Neuronal stem cell (in vitro differentiated cells): ENCODE data around the gene CEMIP.

Experiments used
- DNase-seq: peaks from one replicate; pipeline ENCODE4 v3.0.0-alpha.2; 2013; ENCODE audit warnings: low spot score
- H2AFZ ChIP-seq: one replicate; pipeline ENCODE4 v1.6.1; 2013; ENCODE audit warnings: mild to moderate bottlenecking, low read length, inconsistent platforms
- H2AK5ac ChIP-seq: 2 replicates; pipeline ENCODE4 v1.6.1; 2013; ENCODE audit warnings: low read depth, mild to moderate bottlenecking, inconsistent platforms, low read length, moderate library complexity, mixed read lengths
- H2BK120ac ChIP-seq: 2 replicates; pipeline ENCODE4 v1.6.1; 2013; ENCODE audit warnings: low read depth, mild to moderate bottlenecking, inconsistent platforms, low read length, moderate library complexity, mixed read lengths
- H2BK12ac ChIP-seq: one replicate; pipeline ENCODE4 v1.6.1; 2013; ENCODE audit warnings: low read length, inconsistent platforms
- H2BK15ac ChIP-seq: 2 replicates; pipeline ENCODE4 v1.6.1; 2013; ENCODE audit warnings: mild to moderate bottlenecking, low read length, inconsistent platforms, mixed read lengths
- H2BK5ac ChIP-seq: one replicate; pipeline ENCODE4 v1.6.1; 2013; ENCODE audit warnings: inconsistent platforms, mild to moderate bottlenecking, low read length, moderate library complexity
- H3K14ac ChIP-seq: one replicate; pipeline ENCODE4 v1.6.1; 2013; ENCODE audit warnings: low read length, inconsistent platforms
- H3K18ac ChIP-seq: 2 replicates; pipeline ENCODE4 v1.6.1; 2013; ENCODE audit warnings: low read length, inconsistent platforms
- H3K23ac ChIP-seq: 2 replicates; pipeline ENCODE4 v1.6.1; 2013; ENCODE audit warnings: low read depth, mild to moderate bottlenecking, mixed read lengths, low read length, inconsistent platforms; ENCODE audit not compliant: poor library complexity
- H3K27ac ChIP-seq: replicated peaks from 3 replicates; pipeline ENCODE4 v1.5.1; 2013; ENCODE audit warnings: low read length, inconsistent platforms
- H3K27me3 ChIP-seq, 3 experiments: 2 replicates each; pipeline ENCODE4 v1.6.1; 2013; ENCODE audit warnings: low read length in 3 of 3, mild to moderate bottlenecking in 2 of 3, inconsistent platforms in 1 of 3, low read depth in 1 of 3, mixed read lengths in 1 of 3, moderate library complexity in 1 of 3; ENCODE audit not compliant: control insufficient read depth in 3 of 3, insufficient read depth in 3 of 3
- H3K36me3 ChIP-seq, 2 donors: replicated peaks in 1 of 2; 2 replicates each; pipeline ENCODE4 v1.6.1; 2013; ENCODE audit warnings: low read length in 2 of 2; ENCODE audit not compliant: control insufficient read depth in 2 of 2, insufficient read depth in 2 of 2
- H3K4ac ChIP-seq: 2 replicates; pipeline ENCODE4 v1.6.1; 2013; ENCODE audit warnings: inconsistent platforms, mild to moderate bottlenecking, low read length, moderate library complexity
- H3K4me1 ChIP-seq, 2 donors: 1 replicate in 1 of 2; 2 replicates in 1 of 2; pipeline ENCODE4 v1.6.1; 2013; ENCODE audit warnings: low read length in 2 of 2, low read depth in 1 of 2; ENCODE audit not compliant: control insufficient read depth in 2 of 2, insufficient read depth in 1 of 2
- H3K4me2 ChIP-seq: one replicate; pipeline ENCODE4 v1.6.1; 2013; ENCODE audit warnings: mild to moderate bottlenecking, low read length, inconsistent platforms; ENCODE audit not compliant: insufficient read depth, poor library complexity, severe bottlenecking
- H3K4me3 ChIP-seq, 2 donors: 2 replicates each; pipeline ENCODE4 v1.5.1; 2013; ENCODE audit warnings: low read length in 2 of 2, mild to moderate bottlenecking in 2 of 2, inconsistent platforms in 1 of 2, moderate library complexity in 1 of 2
- H3K79me1 ChIP-seq: one replicate; pipeline ENCODE4 v1.6.1; 2013; ENCODE audit warnings: low read depth, mild to moderate bottlenecking, inconsistent platforms, low read length, moderate library complexity
- H3K9ac ChIP-seq: one replicate; pipeline ENCODE4 v1.6.1; 2013; ENCODE audit warnings: mild to moderate bottlenecking, low read depth, low read length, inconsistent platforms; ENCODE audit not compliant: poor library complexity
- H3K9me3 ChIP-seq, 2 donors: replicated peaks in 1 of 2; 2 replicates each; pipeline versions ENCODE3 to v1.6.1; 2013; ENCODE audit warnings: low read length in 2 of 2, mild to moderate bottlenecking in 2 of 2, inconsistent platforms in 1 of 2, low read depth in 1 of 2, mixed read lengths in 1 of 2, moderate library complexity in 1 of 2; ENCODE audit not compliant: control insufficient read depth in 2 of 2, insufficient read depth in 1 of 2
- H4K8ac ChIP-seq: one replicate; pipeline ENCODE4 v1.6.1; 2013; ENCODE audit warnings: low read depth, mild to moderate bottlenecking, inconsistent platforms, low read length, moderate library complexity
- H4K91ac ChIP-seq: one replicate; pipeline ENCODE4 v1.6.1; 2013; ENCODE audit warnings: low read length, low read depth, mild to moderate bottlenecking, inconsistent platforms; ENCODE audit not compliant: poor library complexity
- WGBS, 2 donors: extraction: QIAGEN DNeasy Blood & Tissue Kit; methylation state at CpG; one replicate each; pipeline ENCODE4 v1.1.7; 2013; ENCODE audit warnings: missing lambda C conversion rate in 2 of 2, mixed read lengths in 1 of 2; ENCODE audit not compliant: insufficient read length in 2 of 2, insufficient replicate concordance in 1 of 2; ENCODE audit errors: extremely low coverage in 2 of 2; 5-methylcytosine and 5-hydroxymethylcytosine counted together

Gene CEMIP

DNA sequence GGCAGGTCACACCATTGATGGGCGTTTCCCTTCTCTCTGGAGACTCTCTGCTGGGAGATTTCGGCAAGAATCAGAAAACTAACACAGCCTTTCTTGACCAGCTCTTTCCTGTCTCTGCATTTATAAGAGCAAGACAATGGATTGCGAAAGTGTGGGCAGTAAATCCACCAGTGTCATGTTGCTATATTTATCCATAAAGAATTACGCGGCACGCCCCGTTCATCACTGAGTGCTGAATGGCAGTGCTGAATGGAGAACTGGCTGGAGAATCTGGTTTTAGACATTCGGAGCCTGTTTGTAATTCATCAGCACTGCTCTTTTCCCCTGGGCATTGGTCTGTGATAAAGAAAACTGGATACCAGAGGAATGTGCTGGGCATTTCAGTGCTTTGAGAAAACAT, 2.0 kb upstream of the CEMIP start:
- Histone ChIP-seq H3K4ac (no peak overlapping the region), H2BK120ac (no peak overlapping the region), H3K4me3 (no peak overlapping the region), H2BK5ac (no peak overlapping the region), H3K36me3 (no peaks in the 10 kb centered on the region), H2AFZ (no peak overlapping the region), H3K4me2 (no peak overlapping the region), H3K27ac (no peak overlapping the region), H3K9me3 (no peaks in the 10 kb centered on the region), H2BK12ac (no peak overlapping the region), H4K8ac (no peak overlapping the region), H2AK5ac (no peak overlapping the region), H4K91ac (no peak overlapping the region), H2BK15ac (no peak overlapping the region), H3K79me1 (peaks cover 2% of the 10 kb centered on the region), H3K23ac (no peak overlapping the region), H3K14ac (no peak overlapping the region), H3K27me3 (peaks cover 9 to 43% (median 26%) of the 10 kb centered on the region in 3 experiments), H3K4me1 (peaks cover 9 to 15% of the 10 kb centered on the region in 2 donors), H3K9ac (no peak overlapping the region), H3K18ac (no peak overlapping the region)
- no CpG with 5 or more reads among the region's 8 CpGs for whole genome bisulfite sequencing, 2 donors
- DNase-seq, result no peak

DNA sequence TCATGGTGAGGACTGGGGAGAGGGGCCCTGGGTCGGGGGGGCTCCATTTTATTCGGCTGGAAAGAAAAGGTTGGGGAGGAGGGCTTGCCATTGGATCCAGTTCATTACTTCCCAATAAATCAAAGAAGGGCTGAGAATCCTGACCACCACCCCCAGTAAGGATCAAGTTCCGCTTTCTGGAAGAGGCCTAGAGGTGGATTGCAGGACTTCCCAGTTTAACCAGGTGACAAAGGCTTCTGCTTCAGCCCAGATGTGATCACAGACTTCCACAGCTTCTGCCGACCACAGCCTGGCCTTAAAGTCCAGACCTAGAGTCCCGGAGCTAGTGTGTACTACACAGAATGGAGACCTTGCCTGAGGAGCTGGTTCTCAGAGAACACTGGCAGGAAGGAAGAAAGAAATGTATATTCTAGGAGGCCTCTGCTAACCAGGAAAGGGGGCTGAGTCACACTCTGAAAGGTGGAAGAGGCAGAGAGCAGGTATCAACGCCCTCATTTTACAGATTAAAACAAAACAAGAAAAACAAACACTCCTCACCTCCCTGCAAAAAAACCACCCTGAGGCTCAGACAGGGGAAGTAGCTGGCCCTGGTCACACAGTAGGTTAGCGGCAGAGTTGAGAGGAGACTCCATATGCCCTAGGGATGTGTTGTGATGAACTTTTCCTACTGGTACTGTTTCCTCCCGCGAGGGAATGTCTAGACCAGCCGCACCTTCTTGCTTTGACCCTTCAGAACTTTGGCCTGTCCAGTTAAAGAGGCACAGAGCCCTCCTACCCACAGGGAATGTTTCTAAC, 1.1 kb upstream of the CEMIP start:
- Histone ChIP-seq H2AFZ (no peak overlapping the region), H3K23ac (no peak overlapping the region), H4K8ac (no peak overlapping the region), H3K27ac (no peak overlapping the region), H3K4me1 (peaks cover 9 to 15% of the 10 kb centered on the region in 2 donors), H3K18ac (no peak overlapping the region), H2AK5ac (no peak overlapping the region), H2BK12ac (no peak overlapping the region), H3K4me3 (no peak overlapping the region), H3K27me3 (peaks cover 9 to 52% (median 27%) of the 10 kb centered on the region in 3 experiments), H3K4ac (no peak overlapping the region), H3K14ac (no peak overlapping the region), H4K91ac (no peak overlapping the region), H3K36me3 (no peaks in the 10 kb centered on the region), H3K79me1 (peaks cover 2% of the 10 kb centered on the region), H3K9ac (no peak overlapping the region), H2BK15ac (no peak overlapping the region), H2BK5ac (no peak overlapping the region), H3K4me2 (no peak overlapping the region), H2BK120ac (no peak overlapping the region), H3K9me3 (no peaks in the 10 kb centered on the region)
- no peak for DNase-seq
- no CpG with 5 or more reads among the region's 10 CpGs for WGBS, 2 donors

DNA sequence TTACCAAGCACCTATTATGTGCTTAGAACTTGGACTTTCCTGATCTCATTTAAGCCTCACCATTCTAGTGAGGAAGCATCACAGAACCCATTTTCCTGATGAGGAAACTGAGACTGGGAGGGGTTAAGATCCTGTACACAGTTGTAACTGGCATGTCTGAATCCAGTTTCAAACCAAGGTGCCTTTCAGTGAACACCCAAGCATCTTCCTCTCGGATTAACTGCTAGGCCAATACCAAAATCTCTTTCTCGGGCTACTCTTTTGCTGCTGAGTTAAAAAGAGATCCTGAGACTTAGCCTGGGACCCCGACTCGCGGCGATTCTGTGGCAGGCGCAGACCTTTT, 578 bp upstream of the CEMIP start:
- H3K18ac ChIP-seq, result no peak overlapping the region
- H3K4me2 ChIP-seq, result peak overlapping the region; percentile 71
- H3K9me3 ChIP-seq, result no peaks in the 10 kb centered on the region
- H3K27me3 ChIP-seq, result peaks cover 9 to 58% (median 27%) of the 10 kb centered on the region in 3 experiments
- no peak overlapping the region for H2BK5ac ChIP-seq
- no peak for DNase-seq
- H4K8ac ChIP-seq, result no peak overlapping the region
- H2BK12ac ChIP-seq, result no peak overlapping the region
- WGBS, 2 donors, result no CpG with 5 or more reads among the region's 7 CpGs
- H3K79me1 ChIP-seq, result peaks cover 2% of the 10 kb centered on the region
- no peak overlapping the region for H2AK5ac ChIP-seq
- H3K36me3 ChIP-seq, result no peaks in the 10 kb centered on the region
- no peak overlapping the region for H3K4me3 ChIP-seq
- no peak overlapping the region for H3K27ac ChIP-seq
- no peak overlapping the region for H3K4ac ChIP-seq
- H3K9ac ChIP-seq, result no peak overlapping the region
- no peak overlapping the region for H2BK120ac ChIP-seq
- H3K14ac ChIP-seq, result no peak overlapping the region
- H4K91ac ChIP-seq, result no peak overlapping the region
- peaks cover 9 to 15% of the 10 kb centered on the region in 2 donors for H3K4me1 ChIP-seq
- no peak overlapping the region for H2BK15ac ChIP-seq
- H3K23ac ChIP-seq, result no peak overlapping the region
- peak overlapping the region; percentile 91 for H2AFZ ChIP-seq

DNA sequence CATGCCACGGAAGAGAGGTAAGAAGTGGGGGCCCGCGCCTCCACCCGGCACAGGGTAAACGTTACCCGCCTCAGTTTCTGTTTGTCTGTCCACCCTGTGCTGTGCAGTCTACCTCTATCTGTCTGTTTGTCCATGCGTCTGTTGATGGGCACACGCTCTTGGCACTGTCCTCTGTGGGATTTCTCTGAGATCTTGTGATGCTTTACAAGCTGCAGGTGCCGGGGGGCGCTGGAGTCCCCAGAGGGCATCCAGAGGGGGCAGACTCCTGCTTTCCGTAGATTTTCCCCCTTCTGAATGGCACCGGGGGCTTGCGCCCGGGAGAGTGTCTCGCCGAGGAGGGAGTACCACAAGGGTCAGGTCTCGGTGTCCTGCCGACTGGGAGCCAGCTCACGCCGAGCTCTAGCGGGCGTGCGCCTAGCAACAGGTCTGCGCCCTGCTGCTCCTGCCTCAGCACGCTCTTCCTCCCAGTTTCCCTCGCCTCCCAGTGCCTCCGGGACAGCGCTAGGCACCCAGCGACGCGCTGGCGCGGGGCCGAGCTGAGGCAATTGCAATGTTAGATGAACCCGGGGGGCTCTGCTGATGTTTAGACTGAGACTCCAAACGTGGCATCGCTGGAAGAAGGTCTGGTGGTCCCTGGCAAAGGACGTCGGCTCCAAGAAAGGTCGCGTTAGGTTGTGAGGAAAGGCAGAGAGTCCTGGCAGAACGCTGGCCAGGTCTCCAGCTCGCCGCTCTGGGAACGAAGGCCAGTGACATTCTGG, 667 bp downstream of the CEMIP start:
- no peak overlapping the region for H3K4ac ChIP-seq
- no peak overlapping the region for H4K8ac ChIP-seq
- no peaks in the 10 kb centered on the region for H3K36me3 ChIP-seq
- no peak overlapping the region for H3K9ac ChIP-seq
- peaks cover 2% of the 10 kb centered on the region for H3K79me1 ChIP-seq
- no CpG with 5 or more reads among the region's 45 CpGs for WGBS, 2 donors
- H3K27ac ChIP-seq, result no peak overlapping the region
- H3K9me3 ChIP-seq, result no peaks in the 10 kb centered on the region
- H2BK5ac ChIP-seq, result no peak overlapping the region
- H3K23ac ChIP-seq, result peak overlapping the region; percentile 39
- peak overlapping the region; percentile 91 for H2AFZ ChIP-seq
- H2BK12ac ChIP-seq, result no peak overlapping the region
- H2AK5ac ChIP-seq, result no peak overlapping the region
- peaks cover 9 to 70% (median 27%) of the 10 kb centered on the region in 3 experiments for H3K27me3 ChIP-seq
- peak; percentile 17 for DNase-seq
- H3K14ac ChIP-seq, result no peak overlapping the region
- H3K4me3 ChIP-seq, result peak overlapping the region; percentile 31 to 36
- peaks cover 9 to 15% of the 10 kb centered on the region in 2 donors for H3K4me1 ChIP-seq
- H3K18ac ChIP-seq, result no peak overlapping the region
- no peak overlapping the region for H2BK15ac ChIP-seq
- H3K4me2 ChIP-seq, result peak overlapping the region; percentile 71
- H2BK120ac ChIP-seq, result no peak overlapping the region
- H4K91ac ChIP-seq, result no peak overlapping the region
